ENCODE measurements around the gene HDAC4.

- TF ChIP-seq CTCF (IDR thresholded peaks at IDR 0.05; ENCODE audit: insufficient read depth, low read length) (no peak), GABPA (IDR thresholded peaks at IDR 0.05; ENCODE audit: low read depth) (no peak), POLR2AphosphoS5 (IDR thresholded peaks at IDR 0.05; ENCODE audit: low read depth) (no peak), SPI1 (IDR thresholded peaks at IDR 0.05; ENCODE audit: borderline replicate concordance, low read depth) (no peak), REST (IDR thresholded peaks at IDR 0.05; ENCODE audit: insufficient replicate concordance, low read depth) (no peak)
These were observed 234.5 kb downstream of the HDAC4 start for GRCh38 chr2:239166201-239166834.

Measured in HL-60 (cell line).